Right lobe of liver (tissue), 6 donors: ENCODE data around the gene RASSF4. TPM values are rescaled to one million over a fixed set of nuclear protein-coding genes. Genes with fewer than 3 reads are reported as not detected.

ENCODE experiments used
- ATAC-seq, 4 donors: fragments of 200-7000 bp; cut with Tn5 transposase; one replicate each; pipeline ENCODE4 v1.9.1; 2020; ENCODE audit warnings: mild to moderate bottlenecking in 4 of 4, moderate library complexity in 4 of 4
- DNase-seq, 3 donors: peaks; one replicate each; pipeline ENCODE4 v3.0.0-alpha.2; 2020
- H3K27ac ChIP-seq, 3 donors: fragments of 200-600 bp; one replicate each; pipeline ENCODE4 v1.8.0; 2022
- H3K27me3 ChIP-seq, 2 donors: fragments of 200-600 bp; one replicate each; pipeline ENCODE4 v1.8.0; 2022
- H3K36me3 ChIP-seq, 4 donors: fragments of 200-600 bp; sonication (generic) in 1 of 4; one replicate each; pipeline versions ENCODE4 v1.5.1 to v1.8.0; 2017 to 2022; ENCODE audit warnings: control low read depth in 1 of 4
- H3K4me1 ChIP-seq, 4 donors: fragments of 200-600 bp; sonication (generic) in 1 of 4; one replicate each; pipeline versions ENCODE4 v1.5.1 to v1.8.0; 2017 to 2022; ENCODE audit warnings: control low read depth in 1 of 4
- H3K4me3 ChIP-seq, 3 donors: fragments of 200-600 bp; one replicate each; pipeline ENCODE4 v1.8.0; 2022
- H3K9me3 ChIP-seq, 4 donors: fragments of 200-600 bp; sonication (generic) in 1 of 4; one replicate each; pipeline versions ENCODE4 v1.5.1 to v1.8.0; 2017 to 2022; ENCODE audit warnings: control low read depth in 1 of 4
- POLR2A ChIP-seq: fragments of 450-650 bp; IDR thresholded peaks from one replicate; pipeline ENCODE4 v1.6.1; 2017; ENCODE audit warnings: antibody characterized with exemption, mild to moderate bottlenecking
- WGBS: methylation state at CpG from one replicate; pipeline ENCODE4 v1.1.6; 2018; ENCODE audit warnings: low coverage, low lambda C conversion rate; ENCODE audit not compliant: insufficient coverage; ENCODE audit errors: missing lambda C conversion rate; 5-methylcytosine and 5-hydroxymethylcytosine counted together
- intact Hi-C, 2 donors: fragments of 100-400 bp; cut with DNase I; formaldehyde crosslinking; loops; one replicate each; pipeline versions ENCODE4 v1.11.2 to v1.14.1; 2022
- total RNA-seq, 6 experiments: library from RNA; depleted of rRNA in 2 of 6; stranded (reverse); fragments of >200 nt in 2 of 6; fragmentation: NEBNext Ultra II Directional in 3 of 6; extraction: Animal tissue kit (Norgen Biotek cat#: 25700) in 3 of 6; gene quantifications; one replicate each; pipeline versions ENCODE4 v1.1.0 to v1.2.4, GENCODE V29; 2016 to 2023
- TF ChIP-seq, protein P1 (sequence below), 4 donors: fragments of 200-600 bp in 3 of 4; fragments of 450-650 bp in 1 of 4; IDR thresholded peaks; one replicate each; pipeline versions ENCODE4 v1.5.1 to v1.8.0; 2016 to 2022; ENCODE audit warnings: antibody characterized with exemption in 4 of 4, mild to moderate bottlenecking in 2 of 4
- donor health status: DM: no; HTN: yes; CAD: no.
- donor health status: DM: no; HTN: no; CAD: no.
- donor health status: DM: no; HTN: no; CAD: no.
- donor health status: DM: no; HTN: yes; CAD: no.
- donor health status: DM: no; HTN: yes; CAD: no.

RASSF4 gene
- total RNA-seq, 6 experiments from 2014 or later, result 13.6 to 28.5 (median 19.6) TPM

DNA sequence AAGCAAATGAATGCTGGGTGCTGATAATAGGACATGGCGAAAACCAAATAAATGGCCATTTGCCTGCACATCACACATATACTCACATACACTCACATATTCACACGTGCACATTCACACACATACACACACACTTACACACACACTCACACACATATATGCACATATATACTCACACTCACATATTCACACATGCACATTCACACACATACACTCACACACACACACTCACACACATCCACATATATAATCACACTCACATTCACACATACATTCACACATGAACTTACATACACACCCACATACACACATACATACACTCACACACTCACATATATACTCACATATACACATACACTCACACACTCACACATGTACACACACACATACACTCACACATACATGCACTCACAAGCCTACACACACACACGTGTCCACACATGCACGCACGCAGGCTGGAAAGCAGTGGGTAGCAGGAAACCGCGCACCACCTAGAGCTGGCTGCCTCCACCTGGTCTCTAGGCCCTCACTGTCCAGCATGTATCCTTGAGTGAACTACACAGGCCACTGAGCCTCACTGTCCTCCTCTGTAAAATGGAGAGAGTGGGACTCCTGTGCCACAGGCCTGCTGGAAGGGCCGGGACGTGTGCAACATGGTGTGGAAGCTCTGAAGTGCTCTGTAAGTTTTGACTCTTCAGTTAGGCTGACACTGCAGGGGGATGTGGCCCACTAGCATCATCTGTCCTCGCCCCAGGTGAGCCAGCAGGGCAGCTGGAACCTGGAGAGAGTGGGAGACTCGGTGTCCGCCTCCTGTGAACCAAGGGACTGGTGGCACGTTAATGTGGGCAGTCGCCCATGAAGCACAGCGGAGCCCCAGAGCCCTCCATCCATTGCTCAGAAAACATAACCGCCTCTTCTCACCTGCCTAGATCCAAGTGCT is 33.5 kb upstream of the RASSF4 start:
- Histone ChIP-seq H3K4me3 (no peak overlapping the region), H3K4me1 (peaks cover 0 to 10% (median 3%) of the 10 kb centered on the region in 4 donors), H3K36me3 (no peaks in the 10 kb centered on the region), H3K9me3 (no peaks in the 10 kb centered on the region), H3K27ac (no peak overlapping the region), H3K27me3 (no peaks in the 10 kb centered on the region)
- 99% methylated on average over 7 of the region's 16 CpGs for WGBS
- ATAC-seq (no peak), DNase-seq (peak in 1 of 3 donors; percentile 33)
- TF ChIP-seq, protein P1, sequence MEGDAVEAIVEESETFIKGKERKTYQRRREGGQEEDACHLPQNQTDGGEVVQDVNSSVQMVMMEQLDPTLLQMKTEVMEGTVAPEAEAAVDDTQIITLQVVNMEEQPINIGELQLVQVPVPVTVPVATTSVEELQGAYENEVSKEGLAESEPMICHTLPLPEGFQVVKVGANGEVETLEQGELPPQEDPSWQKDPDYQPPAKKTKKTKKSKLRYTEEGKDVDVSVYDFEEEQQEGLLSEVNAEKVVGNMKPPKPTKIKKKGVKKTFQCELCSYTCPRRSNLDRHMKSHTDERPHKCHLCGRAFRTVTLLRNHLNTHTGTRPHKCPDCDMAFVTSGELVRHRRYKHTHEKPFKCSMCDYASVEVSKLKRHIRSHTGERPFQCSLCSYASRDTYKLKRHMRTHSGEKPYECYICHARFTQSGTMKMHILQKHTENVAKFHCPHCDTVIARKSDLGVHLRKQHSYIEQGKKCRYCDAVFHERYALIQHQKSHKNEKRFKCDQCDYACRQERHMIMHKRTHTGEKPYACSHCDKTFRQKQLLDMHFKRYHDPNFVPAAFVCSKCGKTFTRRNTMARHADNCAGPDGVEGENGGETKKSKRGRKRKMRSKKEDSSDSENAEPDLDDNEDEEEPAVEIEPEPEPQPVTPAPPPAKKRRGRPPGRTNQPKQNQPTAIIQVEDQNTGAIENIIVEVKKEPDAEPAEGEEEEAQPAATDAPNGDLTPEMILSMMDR (IDR thresholded peaks at IDR 0.05), result no peak
- no peak for TF ChIP-seq POLR2A
- intact Hi-C loops, result no loop called here

DNA sequence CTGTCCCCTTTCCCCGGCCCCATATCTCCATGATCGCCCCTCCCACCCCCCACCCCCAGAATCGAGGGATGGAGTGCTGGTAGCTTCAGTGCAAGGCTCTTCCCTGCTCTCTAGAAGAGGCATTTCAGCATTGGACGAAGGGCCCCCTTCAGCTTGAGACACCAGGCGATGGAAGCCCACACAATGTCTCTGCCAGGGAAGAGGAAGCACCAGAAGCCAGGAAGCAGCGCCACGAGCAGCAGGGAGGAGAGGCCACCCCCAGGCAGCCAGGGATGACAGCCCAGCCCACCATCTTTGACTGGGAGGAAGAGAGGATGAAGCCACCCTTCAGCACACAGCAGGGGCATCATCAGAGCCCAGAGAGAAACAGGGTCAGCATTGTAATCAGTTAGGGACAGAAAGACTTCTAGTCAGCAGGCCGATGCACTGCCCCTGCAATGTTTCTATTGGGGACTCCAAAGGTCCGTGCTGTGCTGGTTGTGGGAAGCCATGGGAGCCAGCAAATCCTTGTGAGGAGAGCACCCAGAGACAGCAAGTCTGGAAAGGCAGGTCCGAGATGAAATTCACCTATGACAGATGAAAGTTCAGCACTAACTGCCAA is 32.8 kb upstream of the RASSF4 start:
- intact Hi-C loops, result no loop called here
- WGBS, result 57% methylated on average over 7 of the region's 10 CpGs
- H3K4me3 ChIP-seq, result no peak overlapping the region
- peaks cover 0 to 10% (median 3%) of the 10 kb centered on the region in 4 donors for H3K4me1 ChIP-seq
- DNase-seq (peak in 1 of 3 donors; percentile 27), ATAC-seq (no peak)
- TF ChIP-seq, protein P1 (IDR thresholded peaks at IDR 0.05), result no peak
- no peak for TF ChIP-seq POLR2A
- H3K27me3 ChIP-seq, result no peaks in the 10 kb centered on the region
- H3K36me3 ChIP-seq, result no peaks in the 10 kb centered on the region
- H3K27ac ChIP-seq, result no peak overlapping the region
- H3K9me3 ChIP-seq, result no peaks in the 10 kb centered on the region

DNA sequence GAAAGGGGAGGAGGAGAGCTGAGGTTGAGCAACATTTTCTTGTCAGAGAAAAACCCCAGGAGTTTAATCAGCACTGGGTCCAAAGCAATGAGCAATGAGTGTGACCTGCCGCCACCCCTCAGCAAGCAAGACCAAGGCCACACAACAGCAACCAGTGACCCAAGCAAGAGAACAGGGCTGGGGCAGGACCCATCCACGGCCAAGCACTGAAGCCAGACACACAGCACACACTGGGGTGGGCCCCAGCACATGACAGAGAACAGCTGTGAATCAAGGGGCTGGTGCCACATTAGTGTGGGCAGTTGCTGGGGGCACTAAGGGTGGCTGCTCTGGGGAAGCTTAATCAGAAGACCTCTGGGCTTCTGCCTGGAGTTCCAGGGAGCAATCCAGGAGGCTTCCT is 32.2 kb upstream of the RASSF4 start:
- H3K9me3 ChIP-seq, result no peaks in the 10 kb centered on the region
- intact Hi-C loops, result no loop called here
- peak; percentile 56 to 84 (median 62) for DNase-seq
- peak overlapping the region in 1 of 3 donors; percentile 67 for H3K27ac ChIP-seq
- no peak for TF ChIP-seq POLR2A
- TF ChIP-seq, protein P1 (IDR thresholded peaks at IDR 0.05), result no peak
- H3K4me1 ChIP-seq, result peaks cover 0 to 11% (median 3%) of the 10 kb centered on the region in 4 donors
- H3K27me3 ChIP-seq, result no peaks in the 10 kb centered on the region
- ATAC-seq, result peak; percentile 69 to 92 (median 85)
- H3K36me3 ChIP-seq, result no peaks in the 10 kb centered on the region
- H3K4me3 ChIP-seq, result no peak overlapping the region
- 0% methylated on average over 1 of the region's 2 CpGs for WGBS

DNA sequence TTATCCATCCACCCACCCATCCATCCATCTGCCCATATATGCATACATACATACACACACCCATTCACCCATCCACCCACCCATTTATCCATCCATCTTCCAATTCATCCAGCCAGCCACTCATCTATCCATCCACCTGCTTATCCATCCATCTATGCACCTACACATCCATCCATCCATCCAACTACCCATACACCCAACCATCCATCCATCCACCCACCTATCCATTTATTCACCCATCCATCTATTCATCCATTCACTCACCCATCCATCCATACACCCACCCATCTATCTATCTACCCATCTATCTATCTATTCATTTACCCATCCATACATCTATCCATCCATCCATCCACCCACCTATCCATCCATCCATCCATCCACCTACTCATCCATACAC is 31.1 kb upstream of the RASSF4 start:
- Histone ChIP-seq H3K4me3 (no peak overlapping the region), H3K27me3 (no peaks in the 10 kb centered on the region), H3K36me3 (no peaks in the 10 kb centered on the region), H3K9me3 (no peaks in the 10 kb centered on the region), H3K27ac (no peak overlapping the region), H3K4me1 (peaks cover 0 to 14% (median 3%) of the 10 kb centered on the region in 4 donors)
- ATAC-seq, result no peak
- DNase-seq, result no peak
- intact Hi-C loops, result no loop called here
- TF ChIP-seq POLR2A, result no peak
- TF ChIP-seq, protein P1 (IDR thresholded peaks at IDR 0.05), result no peak
